GM04503 (cell line): Measurements from ENCODE around the gene METRN.
A peak's percentile ranks its signal among the peaks of the same experiment; 100 is the strongest.

Source experiments
- DNase-seq: peaks from one replicate; pipeline ENCODE4 v3.0.0-alpha.2; 2012; ENCODE audit warnings: low read depth

METRN gene

DNA sequence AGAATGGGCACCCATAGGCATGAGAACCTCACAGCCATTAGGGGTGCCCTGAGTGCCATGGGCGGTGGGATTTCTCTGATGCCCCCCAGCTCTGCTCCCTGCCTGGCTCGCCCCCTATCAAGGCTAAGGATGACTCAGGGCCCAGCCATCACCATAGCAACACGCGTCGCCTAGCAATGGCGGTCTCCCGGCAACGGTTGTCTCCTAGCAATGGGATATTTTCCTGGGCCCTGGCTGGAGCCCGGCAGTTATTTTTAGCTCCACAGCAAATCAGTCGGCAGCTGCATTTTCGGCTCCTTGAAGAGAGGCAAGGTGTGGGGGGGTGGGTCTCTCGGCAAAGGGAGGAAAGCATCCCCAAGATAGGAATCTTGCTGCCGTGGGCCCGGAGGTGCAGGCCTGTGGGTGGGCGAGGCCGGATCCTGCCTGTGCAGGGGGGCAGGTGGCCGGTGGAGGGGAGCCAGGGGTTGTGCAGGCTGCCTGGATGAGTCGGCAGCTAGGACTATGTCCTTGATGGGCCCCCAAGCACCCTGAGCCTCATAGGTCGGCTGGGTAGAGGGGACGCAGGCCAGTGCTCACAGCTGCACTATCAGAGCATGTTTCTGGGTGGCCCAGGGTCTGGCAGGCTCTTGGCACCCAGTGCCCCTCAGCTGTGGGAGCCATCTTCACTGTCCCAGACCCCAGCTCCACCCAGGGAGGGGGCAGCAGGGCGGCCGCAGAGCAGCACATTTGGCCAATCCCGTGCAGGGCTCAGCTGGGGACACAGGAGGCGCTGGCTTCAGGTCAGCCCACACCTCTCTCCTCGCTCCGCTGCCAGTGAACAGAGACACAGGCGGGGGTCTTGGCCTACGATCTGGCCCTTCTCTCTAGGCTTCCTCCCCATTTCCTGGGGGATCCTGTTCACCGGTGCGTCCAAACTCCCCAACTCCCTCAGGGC, 5.1 kb upstream of the METRN start:
- peak; percentile 40 for DNase-seq

GRCh38 chr16:710500-711075, 4.3 kb upstream of the METRN start:
- no peak for DNase-seq

DNA sequence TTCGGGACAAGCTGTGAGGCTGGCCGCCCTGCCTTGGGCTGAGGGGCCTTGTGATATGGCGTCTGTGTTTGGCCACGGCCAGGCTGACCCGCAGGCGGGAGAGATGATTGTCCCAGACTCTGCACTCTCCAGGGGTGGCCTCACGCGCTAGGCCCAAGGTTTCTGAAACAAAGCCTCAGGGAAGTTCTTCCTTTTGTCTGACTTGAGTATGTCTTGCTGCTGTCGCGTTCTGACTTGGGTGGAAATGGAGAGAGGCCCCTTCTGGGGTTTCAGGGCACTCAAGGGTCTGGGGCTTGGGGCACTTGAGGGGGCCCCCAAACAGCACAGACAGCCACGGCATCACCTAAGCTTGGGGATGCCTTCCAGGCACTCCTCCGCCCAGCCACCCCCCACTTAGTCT, 3.8 kb upstream of the METRN start:
- DNase-seq = no peak

GRCh38 chr16:711548-712320, 3.2 kb upstream of the METRN start:
- no peak for DNase-seq

DNA sequence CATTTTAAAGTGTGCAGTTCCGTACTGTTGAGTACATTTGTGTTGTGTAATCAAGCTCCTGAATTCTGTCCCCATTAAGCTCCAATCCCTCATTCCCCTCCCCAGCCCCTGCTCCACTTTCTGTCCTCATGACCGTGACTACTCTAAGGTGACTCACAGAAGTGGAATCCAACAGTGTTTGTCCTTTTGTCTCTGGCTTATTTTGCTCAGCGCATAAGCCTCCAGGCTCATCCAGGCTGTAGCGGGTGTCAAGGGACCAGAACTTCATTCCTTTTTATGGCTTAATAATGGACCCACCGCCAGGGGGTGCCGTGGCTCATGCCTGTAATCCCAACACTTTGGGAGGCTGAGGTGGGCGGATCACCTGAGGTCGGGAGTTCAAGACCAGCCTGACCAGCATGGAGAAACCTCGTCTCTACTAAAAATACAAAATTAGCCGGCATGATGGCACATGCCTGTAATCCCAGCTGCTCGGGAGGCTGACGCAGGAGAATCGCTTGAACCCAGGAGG, 2.1 kb upstream of the METRN start:
- peak; percentile 95 for DNase-seq

DNA sequence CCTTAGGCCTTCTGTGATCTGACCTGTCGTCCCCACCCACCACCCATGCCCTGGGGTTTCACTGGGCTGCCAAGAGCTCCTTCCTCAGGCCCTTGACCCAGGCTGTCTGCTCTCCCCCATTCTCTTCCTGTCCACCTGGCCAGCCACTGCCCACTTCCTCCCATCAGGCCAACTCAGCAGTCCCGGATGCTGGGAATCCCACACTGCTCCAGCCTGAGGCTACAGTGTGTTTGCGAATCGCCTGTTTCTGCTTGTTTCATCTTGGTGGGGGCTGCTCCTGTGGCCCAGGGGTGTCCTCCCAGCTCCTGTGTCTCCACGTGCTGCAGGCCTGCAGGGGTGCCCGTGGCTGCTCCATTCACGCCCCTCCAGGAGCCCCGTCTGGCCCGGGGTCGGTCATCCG, 839 bp upstream of the METRN start:
- no peak for DNase-seq

GRCh38 chr16:715477-716199, 720 bp downstream of the METRN start:
- DNase-seq = no peak

DNA sequence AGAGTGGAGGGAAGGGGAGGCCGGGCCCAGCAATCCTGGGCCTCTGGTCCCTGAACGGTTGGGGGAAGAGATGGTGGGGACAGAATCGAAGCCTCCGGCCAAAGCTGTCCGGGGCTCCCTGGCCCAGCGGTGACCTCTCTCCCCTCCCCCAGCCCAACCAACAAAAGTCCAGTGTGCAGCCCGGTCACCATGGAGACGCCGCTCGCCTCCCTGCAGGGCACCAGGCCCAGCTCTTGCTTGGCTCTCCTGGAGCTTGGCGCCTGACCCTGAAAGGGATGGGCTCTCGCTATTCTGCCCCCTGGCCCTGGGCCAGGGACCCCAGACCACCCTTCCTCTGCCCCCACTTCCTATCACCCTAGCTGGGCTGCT, 1.3 kb downstream of the METRN start:
- DNase-seq = no peak

GRCh38 chr16:716768-717325, 1.9 kb downstream of the METRN start:
- DNase-seq = no peak

GRCh38 chr16:717450-718245, 2.7 kb downstream of the METRN start:
- DNase-seq = no peak

- DNase-seq = no peak
These were observed 3.5 kb downstream of the METRN start for GRCh38 chr16:718389-718788.

DNA sequence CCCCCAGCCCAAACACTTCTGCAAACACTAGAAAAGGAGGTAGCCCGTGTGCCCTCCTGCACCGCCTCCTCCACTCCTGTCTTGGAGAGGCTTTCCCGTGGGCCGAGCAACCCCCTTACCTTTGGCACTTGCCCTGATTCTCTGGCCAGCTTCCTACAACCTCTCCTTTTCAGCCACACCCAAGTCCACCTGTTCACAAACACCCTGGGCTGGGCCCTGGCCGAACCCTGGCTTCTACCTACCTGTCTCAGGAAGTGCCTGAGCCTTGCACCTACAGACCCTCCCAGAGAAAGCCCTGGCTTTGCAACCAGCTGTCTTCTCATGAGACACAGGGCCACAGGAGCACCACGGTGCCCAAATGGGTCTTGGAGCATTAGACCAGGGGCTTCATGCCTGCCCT, 4.0 kb downstream of the METRN start:
- no peak for DNase-seq

DNA sequence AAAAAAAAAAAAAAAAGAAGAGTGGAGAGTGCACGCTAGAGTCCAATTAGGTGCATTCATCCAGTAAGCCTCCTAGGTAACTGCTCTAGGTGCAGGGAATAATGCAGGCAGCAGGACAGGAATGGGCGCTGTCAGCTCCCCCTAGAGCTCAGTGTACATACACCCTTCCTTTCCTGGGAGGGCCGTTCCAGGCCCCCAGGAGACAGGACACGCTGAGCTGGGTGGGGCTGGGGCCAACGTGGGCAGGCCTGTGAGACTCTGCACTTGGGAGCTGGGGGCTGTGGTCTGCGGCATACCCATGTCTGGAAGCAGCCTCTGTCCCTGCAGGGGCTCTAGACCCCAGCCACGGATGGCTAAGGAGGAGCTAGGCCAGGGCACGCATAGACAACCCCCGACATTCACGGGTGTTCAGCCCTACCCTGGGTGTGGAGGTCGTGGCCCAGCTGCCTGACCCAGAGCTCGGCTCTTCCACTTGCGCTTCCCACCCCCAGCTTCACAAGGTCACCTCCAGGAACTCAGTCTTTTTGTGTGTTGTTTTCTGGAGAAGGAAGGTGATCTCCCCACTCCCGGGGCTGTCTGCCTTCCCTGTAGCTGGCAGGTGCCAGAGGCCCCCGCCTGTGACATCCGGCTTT, 5.0 kb downstream of the METRN start:
- no peak for DNase-seq

DNA sequence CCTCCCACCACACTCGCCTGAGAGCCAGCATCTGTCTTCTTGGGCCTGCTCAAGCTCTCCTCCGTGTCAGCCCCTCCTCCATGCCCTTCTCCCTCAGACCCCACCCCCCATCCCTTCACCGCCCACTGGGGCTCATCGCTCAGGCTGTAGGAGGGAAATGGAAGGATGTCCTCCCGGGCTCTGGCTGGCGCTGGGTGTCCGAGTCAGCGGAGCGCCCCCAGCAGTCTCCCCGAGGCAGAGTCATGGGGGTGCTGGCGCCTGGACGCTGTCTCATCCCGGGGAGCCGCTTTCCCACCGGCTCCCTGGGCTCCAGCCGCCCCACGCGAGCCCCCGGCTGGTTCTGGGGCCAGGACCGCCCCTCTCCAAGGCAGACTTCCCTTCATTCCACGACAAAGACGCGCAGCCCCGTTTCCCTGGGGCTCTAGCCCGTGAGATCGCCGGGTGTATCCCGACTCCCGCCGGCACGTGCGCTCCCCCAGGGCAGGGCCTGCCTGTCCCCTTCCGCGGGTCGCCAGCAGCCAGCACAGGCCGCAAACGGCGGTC, 5.6 kb downstream of the METRN start:
- no peak for DNase-seq

GRCh38 chr16:720990-721764, 6.3 kb downstream of the METRN start, which contains the start of gene ANTKMT:
Gene ANTKMT, plus strand, starts transcription at chr16:721146. Its CDS starts 129 bp downstream, at chr16:721275.
- DNase-seq = no peak

GRCh38 chr16:721765-722540, 7.0 kb downstream of the METRN start:
- DNase-seq = no peak

DNA sequence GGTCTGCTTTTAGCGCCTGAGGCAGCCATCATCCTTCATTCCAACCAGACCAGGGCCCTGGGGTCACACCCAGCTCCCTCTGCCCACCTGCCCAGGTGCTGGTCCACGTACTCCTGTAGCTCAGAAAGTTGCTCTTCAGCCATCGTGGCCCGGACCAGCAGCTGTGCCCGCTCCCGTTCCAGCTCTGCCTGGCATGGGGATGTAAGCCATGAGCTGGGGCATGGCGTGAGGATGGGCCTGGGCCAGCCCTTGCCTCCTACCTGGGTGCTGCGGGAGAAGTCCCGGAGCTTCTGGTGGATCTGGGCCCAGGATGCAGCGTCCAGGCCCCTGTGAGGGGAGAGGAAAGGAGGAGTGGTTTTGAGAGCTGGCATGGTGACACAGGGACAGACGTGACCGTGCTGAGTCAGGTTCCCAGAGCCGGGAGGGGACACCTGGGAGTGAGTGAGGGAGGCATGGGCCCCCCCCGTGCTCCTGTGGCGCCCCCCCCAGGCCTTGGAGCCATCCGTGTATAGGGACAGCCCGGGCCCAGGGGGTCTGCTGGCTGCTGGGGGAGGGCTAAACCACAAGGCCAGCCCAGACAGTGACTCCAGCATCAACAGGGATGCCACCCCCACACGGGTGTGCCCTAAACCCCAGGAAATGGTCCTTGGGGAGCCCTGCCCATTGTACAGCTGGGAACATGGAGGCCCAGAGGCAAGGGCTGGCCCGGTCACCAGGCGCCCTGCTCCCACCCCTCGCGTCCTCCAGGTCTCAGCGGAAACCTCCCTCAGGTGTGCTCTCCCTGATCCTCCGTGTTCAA, 8.1 kb downstream of the METRN start:
- no peak for DNase-seq

DNA sequence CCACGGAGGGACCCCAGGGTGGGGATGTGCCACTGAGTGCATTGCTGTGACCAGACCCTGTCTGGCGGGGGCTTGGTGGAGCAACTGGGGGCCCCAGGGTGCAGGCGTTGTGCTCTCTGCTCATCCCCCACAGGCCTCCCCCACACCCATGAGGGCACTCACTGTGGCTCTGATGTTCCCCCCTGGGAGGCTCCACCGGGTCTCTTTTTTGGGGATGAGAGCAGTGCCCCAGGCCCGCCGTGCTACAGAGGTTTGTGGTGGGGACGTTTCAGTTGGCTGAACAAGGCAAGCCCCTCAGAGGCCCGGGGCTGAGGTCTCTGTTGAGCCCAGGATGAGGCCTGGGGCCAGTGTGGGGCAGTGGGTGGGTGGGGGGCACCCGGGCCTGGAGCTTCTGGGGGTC, 8.8 kb downstream of the METRN start:
- DNase-seq = no peak
